ENCODE measurements around the gene IFNK. TPM values are rescaled to one million over a fixed set of nuclear protein-coding genes. Genes with fewer than 3 reads are reported as not detected.

The IFNK gene
- total and polyA plus RNA-seq, 2 donors (not counting 1 experiment from before 2014, with no cell fraction given) = not detected

- no peak overlapping the region for H3K4me3 ChIP-seq (replicated peaks in 1 of 4; ENCODE audit: control extremely low read depth in 1 of 4, insufficient read depth in 1 of 4, low read depth in 3 of 4, low read length in 4 of 4)
These were observed 18.3 kb upstream of the IFNK start for GRCh38 chr9:27505744-27506161.

GRCh38 chr9:27506981-27507380 is 17.1 kb upstream of the IFNK start:
- Histone ChIP-seq H3K4me3 (replicated peaks in 1 of 4; ENCODE audit: control extremely low read depth in 1 of 4, insufficient read depth in 1 of 4, low read depth in 3 of 4, low read length in 4 of 4) (no peak overlapping the region), H3K27ac (ENCODE audit: insufficient read depth, low read length) (no peak overlapping the region), H3K9ac (ENCODE audit: insufficient read depth, low read length) (no peak overlapping the region), H3K27me3 (ENCODE audit: control insufficient read depth, insufficient read depth, low read length) (no peaks in the 10 kb centered on the region), H3K9me3 (ENCODE audit: control insufficient read depth, insufficient read depth, low read depth, low read length) (no peaks in the 10 kb centered on the region), H4K20me1 (ENCODE audit: control insufficient read depth, extremely low read depth, insufficient read depth, low read length) (no peaks in the 10 kb centered on the region), H3K79me2 (ENCODE audit: control insufficient read depth, insufficient read depth, low read length) (no peaks in the 10 kb centered on the region), H3K4me2 (ENCODE audit: extremely low read depth, insufficient read depth, low read length) (no peak overlapping the region), H3K36me3 (ENCODE audit: control insufficient read depth, insufficient read depth, low read length) (no peaks in the 10 kb centered on the region), H3K4me1 (ENCODE audit: control insufficient read depth, extremely low read depth, insufficient read depth, low read length) (no peaks in the 10 kb centered on the region), H2AFZ (ENCODE audit: low read length) (no peak overlapping the region)
- DNase-seq (ENCODE audit: low read depth in 2 of 2) = no peak
- no peak for TF ChIP-seq EZH2 (IDR thresholded peaks at IDR 0.05; ENCODE audit: low read length, missing control alignments)

More at GRCh38 chr9:27505744-27506161, 18.3 kb upstream of the IFNK start:
- Histone ChIP-seq H3K9ac (ENCODE audit: insufficient read depth, low read length) (no peak overlapping the region), H4K20me1 (ENCODE audit: control insufficient read depth, extremely low read depth, insufficient read depth, low read length) (no peaks in the 10 kb centered on the region), H3K27me3 (ENCODE audit: control insufficient read depth, insufficient read depth, low read length) (no peaks in the 10 kb centered on the region), H2AFZ (ENCODE audit: low read length) (no peak overlapping the region), H3K9me3 (ENCODE audit: control insufficient read depth, insufficient read depth, low read depth, low read length) (no peaks in the 10 kb centered on the region), H3K79me2 (ENCODE audit: control insufficient read depth, insufficient read depth, low read length) (no peaks in the 10 kb centered on the region), H3K27ac (ENCODE audit: insufficient read depth, low read length) (no peak overlapping the region), H3K36me3 (ENCODE audit: control insufficient read depth, insufficient read depth, low read length) (no peaks in the 10 kb centered on the region), H3K4me1 (ENCODE audit: control insufficient read depth, extremely low read depth, insufficient read depth, low read length) (no peaks in the 10 kb centered on the region), H3K4me2 (ENCODE audit: extremely low read depth, insufficient read depth, low read length) (no peak overlapping the region)
- TF ChIP-seq EZH2 (IDR thresholded peaks at IDR 0.05; ENCODE audit: low read length, missing control alignments) (no peak), CTCF (conservative IDR thresholded peaks at IDR 0.05 in 1 of 2, IDR thresholded peaks at IDR 0.05 in 1 of 2; ENCODE audit: low read depth in 1 of 2, low read length in 2 of 2) (no peak)
- peak in 1 of 2 donors; percentile 51 for DNase-seq (ENCODE audit: low read depth in 2 of 2)

GRCh38 chr9:27510780-27511179 is 13.3 kb upstream of the IFNK start:
- Histone ChIP-seq H3K36me3 (ENCODE audit: control insufficient read depth, insufficient read depth, low read length) (no peaks in the 10 kb centered on the region), H3K9ac (ENCODE audit: insufficient read depth, low read length) (no peak overlapping the region), H3K4me1 (ENCODE audit: control insufficient read depth, extremely low read depth, insufficient read depth, low read length) (no peaks in the 10 kb centered on the region), H3K27me3 (ENCODE audit: control insufficient read depth, insufficient read depth, low read length) (no peaks in the 10 kb centered on the region), H3K4me2 (ENCODE audit: extremely low read depth, insufficient read depth, low read length) (no peak overlapping the region), H3K79me2 (ENCODE audit: control insufficient read depth, insufficient read depth, low read length) (no peaks in the 10 kb centered on the region), H2AFZ (ENCODE audit: low read length) (no peak overlapping the region), H3K27ac (ENCODE audit: insufficient read depth, low read length) (no peak overlapping the region), H3K9me3 (ENCODE audit: control insufficient read depth, insufficient read depth, low read depth, low read length) (no peaks in the 10 kb centered on the region), H3K4me3 (replicated peaks in 1 of 4; ENCODE audit: control extremely low read depth in 1 of 4, insufficient read depth in 1 of 4, low read depth in 3 of 4, low read length in 4 of 4) (no peak overlapping the region), H4K20me1 (ENCODE audit: control insufficient read depth, extremely low read depth, insufficient read depth, low read length) (no peaks in the 10 kb centered on the region)
- TF ChIP-seq CTCF (conservative IDR thresholded peaks at IDR 0.05 in 1 of 2, IDR thresholded peaks at IDR 0.05 in 1 of 2; ENCODE audit: low read depth in 1 of 2, low read length in 2 of 2) (no peak), EZH2 (IDR thresholded peaks at IDR 0.05; ENCODE audit: low read length, missing control alignments) (no peak)
- DNase-seq (ENCODE audit: low read depth in 2 of 2) = no peak
